Medulla oblongata (tissue), 1 donor: ENCODE measurements around the gene LDB3.

ENCODE experiments used
- DNase-seq: peaks from one replicate; pipeline ENCODE4 v3.0.0-alpha.2; 2015; ENCODE audit errors: extremely low spot score

The LDB3 gene

GRCh38 chr10:86685893-86686632 is 17.8 kb downstream of the LDB3 start:
- DNase-seq: no peak

GRCh38 chr10:86686972-86687371 is 18.7 kb downstream of the LDB3 start:
- DNase-seq: no peak

- DNase-seq: no peak
Measured at GRCh38 chr10:86687750-86688149, 19.4 kb downstream of the LDB3 start.

- DNase-seq: peak; percentile 85
Measured at GRCh38 chr10:86688398-86688921, 20.1 kb downstream of the LDB3 start.

- no peak for DNase-seq
Measured at GRCh38 chr10:86689146-86689545, 20.8 kb downstream of the LDB3 start.

GRCh38 chr10:86690231-86690630 is 21.9 kb downstream of the LDB3 start:
- DNase-seq: no peak

GRCh38 chr10:86690657-86691084 is 22.4 kb downstream of the LDB3 start:
- no peak for DNase-seq

GRCh38 chr10:86691333-86692022 is 23.2 kb downstream of the LDB3 start:
- DNase-seq: no peak

- DNase-seq: no peak
Measured at GRCh38 chr10:86692023-86692514, 23.8 kb downstream of the LDB3 start.

- DNase-seq: no peak
Measured at GRCh38 chr10:86692664-86693063, 24.4 kb downstream of the LDB3 start.

- DNase-seq: no peak
Measured at GRCh38 chr10:86693275-86693674, 25.0 kb downstream of the LDB3 start.

GRCh38 chr10:86693721-86694369 is 25.5 kb downstream of the LDB3 start:
- peak; percentile 50 for DNase-seq

GRCh38 chr10:86698207-86698940 is 30.1 kb downstream of the LDB3 start:
- DNase-seq: no peak

- DNase-seq: no peak
Measured at GRCh38 chr10:86699125-86699524, 30.8 kb downstream of the LDB3 start.

GRCh38 chr10:86699541-86699940 is 31.2 kb downstream of the LDB3 start:
- no peak for DNase-seq

- no peak for DNase-seq
Measured at GRCh38 chr10:86699991-86700840, 31.9 kb downstream of the LDB3 start.

- no peak for DNase-seq
Measured at GRCh38 chr10:86700851-86701617, 32.7 kb downstream of the LDB3 start.

GRCh38 chr10:86703176-86703575 is 34.9 kb downstream of the LDB3 start:
- DNase-seq: no peak

GRCh38 chr10:86705139-86705538 is 36.8 kb downstream of the LDB3 start:
- DNase-seq: no peak

GRCh38 chr10:86705905-86706304 is 37.6 kb downstream of the LDB3 start:
- no peak for DNase-seq
